GM12892 (cell line): ENCODE measurements around the gene CDC14B.

Experiments
- POLR2A ChIP-seq: IDR thresholded peaks from 2 replicates; pipeline ENCODE4 v1.6.1; 2011; ENCODE audit warnings: low read depth, low read length, control low read depth
- POLR2AphosphoS5 ChIP-seq: IDR thresholded peaks from 2 replicates; pipeline ENCODE4 v1.6.1; 2011; ENCODE audit warnings: low read depth, low read length, control low read depth

GRCh38 chr9:96484521-96484931 is 135.1 kb downstream of the CDC14B start:
- no peak for TF ChIP-seq POLR2AphosphoS5
- no peak for TF ChIP-seq POLR2A
